Spleen (tissue), 11 donors: Measurements from ENCODE around the gene RYR1. TPM values are rescaled to one million over a fixed set of nuclear protein-coding genes. Genes with fewer than 3 reads are reported as not detected.

ENCODE experiments used
- DNase-seq: peaks from one replicate; pipeline ENCODE4 v3.0.0-alpha.2; 2020
- H3K27ac ChIP-seq, 8 donors: fragments of 200-600 bp; sonication (generic) in 7 of 8; 1 replicate in 4 of 8; 2 replicates in 4 of 8; pipeline versions ENCODE4 v1.5.0 to v1.8.0; 2016 to 2021; ENCODE audit warnings: inconsistent platforms in 4 of 8, mild to moderate bottlenecking in 4 of 8, moderate library complexity in 1 of 8
- H3K27me3 ChIP-seq, 7 donors: fragments of 200-600 bp; sonication (generic) in 6 of 7; replicated peaks in 1 of 7; 1 replicate in 4 of 7; 2 replicates in 3 of 7; pipeline versions ENCODE4 v1.5.0 to v1.8.0; 2016 to 2021; ENCODE audit warnings: inconsistent platforms in 3 of 7, mild to moderate bottlenecking in 1 of 7
- H3K36me3 ChIP-seq, 6 donors: fragments of 200-600 bp; sonication (generic) in 5 of 6; 1 replicate in 4 of 6; 2 replicates in 2 of 6; pipeline versions ENCODE4 v1.5.0 to v1.8.0; 2016 to 2021; ENCODE audit warnings: inconsistent platforms in 2 of 6
- H3K4me1 ChIP-seq, 6 donors: fragments of 200-600 bp; sonication (generic) in 5 of 6; 1 replicate in 3 of 6; 2 replicates in 3 of 6; pipeline versions ENCODE4 v1.5.0 to v1.8.0; 2016 to 2021; ENCODE audit warnings: inconsistent platforms in 3 of 6
- H3K4me3 ChIP-seq, 8 donors: fragments of 200-600 bp; sonication (generic) in 7 of 8; 1 replicate in 4 of 8; 2 replicates in 4 of 8; pipeline versions ENCODE4 v1.5.0 to v1.8.0; 2016 to 2021; ENCODE audit warnings: inconsistent platforms in 4 of 8, mild to moderate bottlenecking in 4 of 8, moderate library complexity in 2 of 8
- H3K9me3 ChIP-seq, 8 donors: fragments of 200-600 bp; sonication (generic) in 7 of 8; 1 replicate in 4 of 8; 2 replicates in 4 of 8; pipeline versions ENCODE4 v1.5.0 to v1.8.0; 2016 to 2021; ENCODE audit warnings: inconsistent platforms in 4 of 8
- CTCF ChIP-seq, 11 experiments: fragments of 200-600 bp in 7 of 11; fragments of 450-650 bp in 4 of 11; sonication (generic) in 4 of 11; IDR thresholded peaks in 8 of 11; conservative IDR thresholded peaks in 3 of 11; 1 replicate in 7 of 11; 2 replicates in 4 of 11; pipeline versions ENCODE4 v1.4.0 to v1.8.0; 2016 to 2021; ENCODE audit warnings: antibody characterized with exemption in 11 of 11, inconsistent platforms in 4 of 11, mild to moderate bottlenecking in 1 of 11
- POLR2A ChIP-seq, 3 donors: fragments of 450-650 bp; IDR thresholded peaks; one replicate each; pipeline ENCODE4 v1.5.1; 2017; ENCODE audit warnings: antibody characterized with exemption in 3 of 3, mild to moderate bottlenecking in 1 of 3
- POLR2AphosphoS5 ChIP-seq, 3 donors: sonication (generic); formaldehyde crosslinking; IDR thresholded peaks; one replicate each; pipeline ENCODE4 v1.5.1; 2017; ENCODE audit warnings: antibody characterized with exemption in 3 of 3
- WGBS, 5 donors: extraction: QIAGEN DNeasy Blood & Tissue Kit in 3 of 5; methylation state at CpG; one replicate each; pipeline versions ENCODE4 v1.1.5 to v1.1.7; 2013 to 2018; 5-methylcytosine and 5-hydroxymethylcytosine counted together
- intact Hi-C: fragments of 100-400 bp; cut with DNase I; formaldehyde crosslinking; loops from one replicate; pipeline ENCODE4 v1.15.0; 2023; ENCODE audit warnings: low total_unique reads
- polyA plus RNA-seq, 3 donors: library from polyadenylated mRNA; stranded (reverse); fragments of 200-250 nt; gene quantifications; one replicate each; pipeline ENCODE4 v1.2.1, GENCODE V29; 2013
- total RNA-seq, 7 donors: library from RNA; depleted of rRNA in 3 of 7; stranded (reverse); fragments of >200 nt in 3 of 7; fragmentation: NEBNext Ultra II Directional in 4 of 7; extraction: Animal tissue kit (Norgen Biotek cat#: 25700) in 4 of 7; gene quantifications; one replicate each; pipeline versions ENCODE4 v1.1.0 to v1.2.1, GENCODE V29; 2016 to 2021
- donor health status: healthy with polysubstance abuse.
- donor health status: DM: no; HTN: no; CAD: no; lungs with moderate emphysema.
- donor health status: DM: no; HTN: no; CAD: no.
- donor health status: Bipolar disorder and iron deficiency.
- donor health status: healthy.
- donor health status: DM: no; HTN: no; CAD: no.
- donor health status: DM: yes; HTN: yes; CAD: no.

The RYR1 gene
- total and polyA plus RNA-seq, 10 donors: 0.32 to 3.2 (median 1.3) TPM

GRCh38 chr19:38463365-38463764 is 29.9 kb downstream of the RYR1 start:
- WGBS, 5 donors: 88 to 93% (median 91%) methylated on average over 18 of the region's 18 CpGs
- intact Hi-C loops: no loop called here
- no peak overlapping the region for H3K27ac ChIP-seq
- DNase-seq: no peak
- TF ChIP-seq POLR2AphosphoS5 (IDR thresholded peaks at IDR 0.05): no peak
- no peaks in the 10 kb centered on the region for H3K36me3 ChIP-seq
- H3K27me3 ChIP-seq: peaks cover 0 to 43% (median 0%) of the 10 kb centered on the region in 7 donors
- H3K9me3 ChIP-seq: peaks cover 0 to 4% (median 0%) of the 10 kb centered on the region in 8 donors
- H3K4me1 ChIP-seq: no peaks in the 10 kb centered on the region
- H3K4me3 ChIP-seq: no peak overlapping the region

- WGBS, 5 donors: 64 to 68% (median 66%) methylated on average over 13 to 15 of the region's 15 CpGs
- intact Hi-C loops: no loop called here
Measured at GRCh38 chr19:38464421-38465082, 31.1 kb downstream of the RYR1 start.

GRCh38 chr19:38466050-38466449 is 32.6 kb downstream of the RYR1 start:
- no peak overlapping the region for H3K4me3 ChIP-seq
- H3K27me3 ChIP-seq: peaks cover 0 to 35% (median 0%) of the 10 kb centered on the region in 7 donors
- no peak for DNase-seq
- H3K36me3 ChIP-seq: no peaks in the 10 kb centered on the region
- TF ChIP-seq POLR2AphosphoS5 (IDR thresholded peaks at IDR 0.05) (no peak), POLR2A (IDR thresholded peaks at IDR 0.05) (no peak)
- no peak overlapping the region for H3K27ac ChIP-seq
- H3K4me1 ChIP-seq: no peaks in the 10 kb centered on the region
- H3K9me3 ChIP-seq: peaks cover 0 to 4% (median 0%) of the 10 kb centered on the region in 8 donors
- intact Hi-C loops: no loop called here
- 92 to 95% (median 94%) methylated on average over 26 of the region's 26 CpGs for WGBS, 5 donors

More at GRCh38 chr19:38464421-38465082, 31.1 kb downstream of the RYR1 start:
- peaks cover 0 to 4% (median 0%) of the 10 kb centered on the region in 8 donors for H3K9me3 ChIP-seq
- H3K27ac ChIP-seq: no peak overlapping the region
- no peak for TF ChIP-seq CTCF (IDR thresholded peaks at IDR 0.05 in 8 of 11, conservative IDR thresholded peaks at IDR 0.05 in 3 of 11)
- TF ChIP-seq POLR2A (IDR thresholded peaks at IDR 0.05): no peak
- TF ChIP-seq POLR2AphosphoS5 (IDR thresholded peaks at IDR 0.05): no peak
- no peak overlapping the region for H3K4me3 ChIP-seq
- no peaks in the 10 kb centered on the region for H3K36me3 ChIP-seq
- H3K4me1 ChIP-seq: no peaks in the 10 kb centered on the region
- peaks cover 0 to 44% (median 0%) of the 10 kb centered on the region in 7 donors for H3K27me3 ChIP-seq
- DNase-seq: no peak

GRCh38 chr19:38467541-38468525 is 34.3 kb downstream of the RYR1 start:
- no peaks in the 10 kb centered on the region for H3K4me1 ChIP-seq
- intact Hi-C loops: no loop called here
- no peaks in the 10 kb centered on the region for H3K36me3 ChIP-seq
- H3K27me3 ChIP-seq: peaks cover 0 to 28% (median 0%) of the 10 kb centered on the region in 7 donors
- H3K4me3 ChIP-seq: no peak overlapping the region
- no peak for DNase-seq
- no peak for TF ChIP-seq CTCF (IDR thresholded peaks at IDR 0.05 in 8 of 11, conservative IDR thresholded peaks at IDR 0.05 in 3 of 11)
- TF ChIP-seq POLR2AphosphoS5 (IDR thresholded peaks at IDR 0.05): no peak
- no peak for TF ChIP-seq POLR2A (IDR thresholded peaks at IDR 0.05)
- 88 to 97% (median 94%) methylated on average over 17 of the region's 17 CpGs for WGBS, 5 donors
- H3K9me3 ChIP-seq: peaks cover 0 to 4% (median 0%) of the 10 kb centered on the region in 8 donors
- H3K27ac ChIP-seq: no peak overlapping the region
